SK-N-SH (cell line): ENCODE results near the gene R3HDM4. TPM values are rescaled to one million over a fixed set of nuclear protein-coding genes. Genes with fewer than 3 reads are reported as not detected.

Experiments
- CTCF ChIA-PET: fragments of 300-600, 350-600 bp; formaldehyde crosslinking; extraction: SDS; loops from one replicate; lab custom pipeline; 2021; lab: Yijun Ruan, JAX
- POLR2A ChIA-PET: fragments of 350-600 bp; sonication (Branson Sonifier 250); formaldehyde crosslinking; extraction: SDS; loops from one replicate; lab custom pipeline; 2020; ENCODE audit warnings: antibody characterized with exemption, inconsistent platforms; lab: Yijun Ruan, JAX
- DNase-seq: peaks from one replicate; pipeline ENCODE4 v3.0.0; 2012
- H2AFZ ChIP-seq: fragments of 200-600 bp; sonication (generic); 2 replicates; pipeline ENCODE4 v1.8.1; 2016; ENCODE audit warnings: antibody characterized with exemption, mild to moderate bottlenecking, low read depth
- H3F3A ChIP-seq: fragments of 200-600 bp; sonication (generic); replicated peaks from 2 replicates; pipeline ENCODE3; 2016; ENCODE audit warnings: antibody characterized with exemption, mild to moderate bottlenecking; ENCODE audit not compliant: insufficient read depth
- H3K27ac ChIP-seq, 2 experiments: fragments of 200-500 bp in 1 of 2; fragments of 200-600 bp in 1 of 2; sonication (Bioruptor generic) in 1 of 2; sonication (generic), shearing (Covaris generic) in 1 of 2; 2 replicates each; pipeline versions ENCODE4 v1.5.1 to v1.6.1; 2014 to 2016; ENCODE audit warnings: low read depth in 2 of 2, inconsistent platforms in 1 of 2, low read length in 1 of 2, mild to moderate bottlenecking in 1 of 2, mixed read lengths in 1 of 2
- H3K27me3 ChIP-seq: fragments of 200-600 bp; sonication (generic), shearing (Covaris generic); 2 replicates; pipeline ENCODE4 v1.6.1; 2016; ENCODE audit warnings: mixed run types; ENCODE audit not compliant: insufficient read depth
- H3K36me3 ChIP-seq, 2 experiments: fragments of 200-500 bp in 1 of 2; fragments of 200-600 bp in 1 of 2; sonication (Bioruptor generic) in 1 of 2; sonication (generic) in 1 of 2; replicated peaks in 1 of 2; 2 replicates each; pipeline versions ENCODE3 to v1.5.1; 2014 to 2016; ENCODE audit warnings: low read length in 1 of 2, mild to moderate bottlenecking in 1 of 2; ENCODE audit not compliant: insufficient read depth in 2 of 2, control insufficient read depth in 1 of 2
- H3K4me1 ChIP-seq, 2 experiments: fragments of 200-500 bp in 1 of 2; fragments of 200-600 bp in 1 of 2; sonication (Bioruptor generic) in 1 of 2; sonication (generic), shearing (Covaris generic) in 1 of 2; 2 replicates each; pipeline versions ENCODE4 v1.5.1 to v1.6.1; 2014 to 2016; ENCODE audit warnings: low read depth in 1 of 2, low read length in 1 of 2, mixed run types in 1 of 2; ENCODE audit not compliant: insufficient read depth in 2 of 2, control insufficient read depth in 1 of 2
- H3K4me2 ChIP-seq: fragments of 200-600 bp; sonication (generic), shearing (Covaris generic); 2 replicates; pipeline ENCODE4 v1.6.1; 2017; ENCODE audit warnings: mixed run types
- H3K4me3 ChIP-seq, 2 experiments: fragments of 200-500 bp in 1 of 2; fragments of 200-600 bp in 1 of 2; sonication (Bioruptor generic) in 1 of 2; sonication (generic), shearing (Covaris generic) in 1 of 2; 2 replicates each; pipeline versions ENCODE4 v1.5.1 to v1.8.1; 2014 to 2016; ENCODE audit warnings: low read depth in 2 of 2, inconsistent platforms in 1 of 2, low read length in 1 of 2, mild to moderate bottlenecking in 1 of 2, mixed read lengths in 1 of 2, moderate library complexity in 1 of 2
- H3K79me2 ChIP-seq: fragments of 200-600 bp; sonication (generic); 2 replicates; pipeline ENCODE4 v1.8.1; 2017; ENCODE audit warnings: mild to moderate bottlenecking; ENCODE audit not compliant: insufficient read depth
- H3K9ac ChIP-seq: fragments of 200-600 bp; sonication (generic); 2 replicates; pipeline ENCODE4 v1.6.1; 2017; ENCODE audit warnings: mixed run types
- H3K9me2 ChIP-seq: fragments of 200-600 bp; sonication (generic); 2 replicates; pipeline ENCODE4 v1.6.1; 2017; ENCODE audit warnings: mixed run types
- H3K9me3 ChIP-seq: fragments of 200-600 bp; sonication (generic); 2 replicates; pipeline ENCODE4 v1.6.1; 2017; ENCODE audit warnings: mixed run types, mild to moderate bottlenecking, moderate library complexity
- H4K20me1 ChIP-seq: fragments of 200-600 bp; sonication (generic); 2 replicates; pipeline ENCODE4 v1.6.1; 2017; ENCODE audit warnings: mild to moderate bottlenecking, mixed run types; ENCODE audit not compliant: insufficient read depth
- ELF1 ChIP-seq: IDR thresholded peaks from 2 replicates; pipeline ENCODE4 v1.4.0; 2012
- FOXJ3 ChIP-seq: sonication (generic); formaldehyde crosslinking; IDR thresholded peaks from 2 replicates; pipeline ENCODE4 v1.5.1; 2020; ENCODE audit warnings: mild to moderate bottlenecking, missing genetic modification reagents
- GATA2 ChIP-seq: sonication (generic); formaldehyde crosslinking; IDR thresholded peaks from 2 replicates; pipeline ENCODE4 v1.5.0; 2020; ENCODE audit warnings: mild to moderate bottlenecking, missing genetic modification reagents
- JUND ChIP-seq: IDR thresholded peaks from 2 replicates; pipeline ENCODE4 v1.4.0; 2012
- POLR2AphosphoS5 ChIP-seq: IDR thresholded peaks from 2 replicates; pipeline ENCODE4 v1.6.1; 2012; ENCODE audit warnings: low read depth, low read length
- RAD21 ChIP-seq: IDR thresholded peaks from 2 replicates; pipeline ENCODE4 v1.6.1; 2012; ENCODE audit warnings: mild to moderate bottlenecking, low read length
- RCOR1 ChIP-seq: fragments of 150-350 bp; IDR thresholded peaks from 2 replicates; pipeline ENCODE4 v1.6.1; 2017; ENCODE audit warnings: antibody characterized with exemption, low read length
- SIN3A ChIP-seq: IDR thresholded peaks from 2 replicates; pipeline ENCODE4 v1.6.1; 2012; ENCODE audit warnings: low read depth, mild to moderate bottlenecking, low read length, moderate library complexity, borderline replicate concordance
- SMC3 ChIP-seq: IDR thresholded peaks from 2 replicates; pipeline ENCODE4 v1.6.1; 2012; ENCODE audit warnings: low read depth, low read length, improper control_type of control experiment
- WGBS: methylation state at CpG from one replicate; pipeline ENCODE4 v1.1.6; 2017; ENCODE audit warnings: low lambda C conversion rate; 5-methylcytosine and 5-hydroxymethylcytosine counted together
- polyA plus RNA-seq, 3 experiments: library from polyadenylated mRNA; depleted of rRNA; stranded (reverse); fragments of >200 nt; gene quantifications; 2 replicates each; pipeline ENCODE4 v1.2.3, GENCODE V29; 2012
- TF ChIP-seq, protein P1 (sequence below): IDR thresholded peaks from 2 replicates; pipeline ENCODE4 v1.4.0; 2012; ENCODE audit warnings: low read depth, borderline replicate concordance
- TF ChIP-seq, protein P2 (sequence below): IDR thresholded peaks from 2 replicates; pipeline ENCODE4 v1.4.0; 2012; ENCODE audit warnings: low read depth

The R3HDM4 gene
- polyA plus RNA-seq, 1 of the 3 experiments (the other 2 are of a cell fraction) = 39.2 TPM

DNA sequence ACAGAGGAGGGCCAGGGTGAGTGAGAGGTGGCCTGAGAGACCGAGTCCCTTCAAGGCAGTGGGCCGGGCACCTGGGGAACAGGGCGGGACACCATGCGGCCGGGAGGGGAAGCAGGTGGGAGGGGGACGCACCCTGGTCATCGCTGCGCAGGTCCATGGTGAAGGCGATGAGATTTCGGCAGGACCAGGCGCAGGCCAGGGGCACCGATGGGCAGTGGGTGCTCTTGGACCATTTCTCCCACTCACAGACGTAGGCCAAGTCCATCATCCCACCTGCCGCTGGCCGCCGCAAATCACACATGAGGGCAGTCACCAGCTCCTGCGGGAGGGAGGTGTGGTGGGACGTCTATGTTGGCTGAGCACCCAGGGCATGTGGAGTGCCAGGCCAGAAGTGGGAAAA is 22.2 kb downstream of the R3HDM4 start:
- DNase-seq = no peak
- CTCF ChIA-PET = no interaction called here
- 91% methylated on average over 17 of the region's 18 CpGs for WGBS
- Histone ChIP-seq H3K27me3 (no peaks in the 10 kb centered on the region), H3K36me3 (peaks cover 4 to 26% of the 10 kb centered on the region in 2 experiments), H4K20me1 (no peaks in the 10 kb centered on the region), H3K27ac (no peak overlapping the region), H3K79me2 (peaks cover 14% of the 10 kb centered on the region), H3K4me3 (no peak overlapping the region), H3K9me3 (no peaks in the 10 kb centered on the region), H3K4me2 (no peak overlapping the region), H3K9me2 (no peaks in the 10 kb centered on the region), H3F3A (peaks cover 18% of the 10 kb centered on the region), H3K4me1 (peaks cover 0 to 15% of the 10 kb centered on the region in 2 experiments; a peak in 1 of 4 replicates), H2AFZ (no peak overlapping the region), H3K9ac (no peak overlapping the region)
- TF ChIP-seq, protein P1, sequence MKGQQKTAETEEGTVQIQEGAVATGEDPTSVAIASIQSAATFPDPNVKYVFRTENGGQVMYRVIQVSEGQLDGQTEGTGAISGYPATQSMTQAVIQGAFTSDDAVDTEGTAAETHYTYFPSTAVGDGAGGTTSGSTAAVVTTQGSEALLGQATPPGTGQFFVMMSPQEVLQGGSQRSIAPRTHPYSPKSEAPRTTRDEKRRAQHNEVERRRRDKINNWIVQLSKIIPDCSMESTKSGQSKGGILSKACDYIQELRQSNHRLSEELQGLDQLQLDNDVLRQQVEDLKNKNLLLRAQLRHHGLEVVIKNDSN = no peak
- TF ChIP-seq POLR2AphosphoS5 = no peak
- TF ChIP-seq FOXJ3 (CRISPR knock-in tag) = no peak
- no peak for TF ChIP-seq RCOR1
- no peak for TF ChIP-seq ELF1
- POLR2A ChIA-PET = no interaction called here

DNA sequence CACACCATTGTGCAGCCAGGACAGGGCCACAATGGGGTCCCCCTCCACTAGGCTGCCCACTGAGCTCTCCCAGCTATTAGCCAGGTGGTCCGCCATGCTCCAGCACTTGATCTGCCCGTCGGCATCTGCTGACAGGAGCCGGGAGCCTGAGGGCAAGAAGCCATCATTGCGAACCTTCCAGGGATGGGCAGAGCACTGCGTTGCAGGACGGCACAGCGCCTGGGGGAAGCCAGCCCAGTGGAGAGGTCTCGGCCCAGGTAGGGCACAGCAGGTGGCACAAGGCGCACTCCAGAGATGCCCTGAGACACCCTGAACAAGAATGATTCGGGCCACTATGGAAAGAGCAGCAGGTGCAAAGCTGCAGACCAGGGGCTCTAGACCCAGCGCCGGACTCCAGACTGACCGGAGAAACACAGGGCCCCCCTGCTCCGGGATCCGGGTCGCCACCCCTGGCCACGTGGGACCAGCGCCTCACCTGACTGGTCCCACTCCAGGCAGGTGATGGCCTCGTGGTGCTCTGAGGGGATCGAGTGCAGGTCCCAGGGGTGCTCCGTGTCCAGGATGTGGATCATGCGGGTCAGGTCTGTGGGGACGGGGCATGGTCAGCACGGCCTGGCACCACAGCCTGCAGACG is 23.2 kb downstream of the R3HDM4 start:
- H3K9me2 ChIP-seq = no peaks in the 10 kb centered on the region
- H3K4me1 ChIP-seq = peaks cover 0 to 20% of the 10 kb centered on the region in 2 experiments; a peak in 1 of 4 replicates
- POLR2A ChIA-PET = no interaction called here
- no peaks in the 10 kb centered on the region for H4K20me1 ChIP-seq
- H2AFZ ChIP-seq = no peak overlapping the region
- H3K79me2 ChIP-seq = peaks cover 14% of the 10 kb centered on the region
- H3K9me3 ChIP-seq = no peaks in the 10 kb centered on the region
- CTCF ChIA-PET = no interaction called here
- H3K9ac ChIP-seq = no peak overlapping the region
- TF ChIP-seq RAD21 (no peak), GATA2 (CRISPR knock-in tag) (no peak), JUND (no peak), SIN3A (no peak), SMC3 (no peak)
- TF ChIP-seq, protein P2, sequence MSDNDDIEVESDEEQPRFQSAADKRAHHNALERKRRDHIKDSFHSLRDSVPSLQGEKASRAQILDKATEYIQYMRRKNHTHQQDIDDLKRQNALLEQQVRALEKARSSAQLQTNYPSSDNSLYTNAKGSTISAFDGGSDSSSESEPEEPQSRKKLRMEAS = no peak
- TF ChIP-seq, all 33 proteins: peak for 0
- no peak for DNase-seq
- H3K27ac ChIP-seq = no peak overlapping the region
- H3K4me3 ChIP-seq = no peak overlapping the region
- 92% methylated on average over 13 of the region's 26 CpGs for WGBS
- no peaks in the 10 kb centered on the region for H3K27me3 ChIP-seq
- peaks cover 18% of the 10 kb centered on the region for H3F3A ChIP-seq
- H3K36me3 ChIP-seq = peaks cover 4 to 36% of the 10 kb centered on the region in 2 experiments
- no peak overlapping the region for H3K4me2 ChIP-seq
